HEK293 (cell line): ENCODE data around the gene MDM2.

Experiments used
- CTCF ChIA-PET: fragments of 350-600 bp; formaldehyde crosslinking; extraction: SDS; loops from one replicate; lab custom pipeline; 2021; ENCODE audit warnings: antibody characterized with exemption; lab: Yijun Ruan, JAX
- POLR2A ChIA-PET: fragments of 300-600 bp; formaldehyde crosslinking; extraction: SDS; loops from one replicate; lab custom pipeline; 2020; ENCODE audit warnings: antibody characterized with exemption, inconsistent platforms; lab: Yijun Ruan, JAX
- H3K27ac ChIP-seq: fragments of 200-500 bp; sonication (Bioruptor generic); 2 replicates; pipeline ENCODE4 v1.5.1; 2014; ENCODE audit warnings: low read depth, low read length, control low read depth, inconsistent platforms; ENCODE audit errors: extremely low read depth
- H3K36me3 ChIP-seq, 2 experiments: fragments of 200-500 bp in 1 of 2; sonication (Bioruptor generic) in 1 of 2; 1 replicate in 1 of 2; 2 replicates in 1 of 2; pipeline ENCODE4 v1.5.1; 2014 to 2017; ENCODE audit warnings: inconsistent platforms in 2 of 2, low read length in 2 of 2; ENCODE audit not compliant: control insufficient read depth in 2 of 2, insufficient read depth in 1 of 2
- H3K4me1 ChIP-seq: fragments of 200-500 bp; sonication (Bioruptor generic); 2 replicates; pipeline ENCODE4 v1.5.1; 2014; ENCODE audit warnings: mild to moderate bottlenecking, low read length, inconsistent platforms; ENCODE audit not compliant: control insufficient read depth, insufficient read depth
- H3K4me3 ChIP-seq: 2 replicates; pipeline ENCODE4 v1.5.1; 2011; ENCODE audit warnings: low read depth, mild to moderate bottlenecking, control low read depth, low read length, moderate library complexity
- H3K9me3 ChIP-seq: fragments of 200-500 bp; sonication (Bioruptor generic); 2 replicates; pipeline ENCODE4 v1.5.1; 2014; ENCODE audit warnings: low read depth, low read length, inconsistent platforms; ENCODE audit not compliant: control insufficient read depth, insufficient read depth
- GFI1B ChIP-seq: fragments of 450-650 bp; formaldehyde crosslinking; IDR thresholded peaks from 2 replicates; pipeline ENCODE4 v1.5.1; 2016; ENCODE audit warnings: missing biosample characterization, missing genetic modification characterization
- GLI4 ChIP-seq: fragments of 450-650 bp; formaldehyde crosslinking; IDR thresholded peaks from 2 replicates; pipeline ENCODE4 v1.5.1; 2016; ENCODE audit warnings: missing biosample characterization, missing genetic modification characterization
- HOXC10 ChIP-seq: sonication (generic); formaldehyde crosslinking; IDR thresholded peaks from 2 replicates; pipeline ENCODE4 v1.8.1; 2023; ENCODE audit warnings: mild to moderate bottlenecking, missing genetic modification reagents
- KLF10 ChIP-seq: fragments of 450-650 bp; IDR thresholded peaks from 2 replicates; pipeline ENCODE4 v1.5.1; 2018; ENCODE audit warnings: missing biosample characterization, mild to moderate bottlenecking, missing genetic modification characterization
- KLF16 ChIP-seq: fragments of 450-650 bp; formaldehyde crosslinking; IDR thresholded peaks from 2 replicates; pipeline ENCODE4 v1.5.1; 2017; ENCODE audit warnings: missing biosample characterization, missing genetic modification characterization
- KLF9 ChIP-seq: fragments of 450-650 bp; formaldehyde crosslinking; IDR thresholded peaks from 2 replicates; pipeline ENCODE4 v1.5.1; 2016; ENCODE audit warnings: missing biosample characterization, missing genetic modification characterization, low read depth
- OVOL3 ChIP-seq: fragments of 450-650 bp; formaldehyde crosslinking; IDR thresholded peaks from 2 replicates; pipeline ENCODE4 v1.5.1; 2016; ENCODE audit warnings: missing biosample characterization, missing genetic modification characterization
- SALL2 ChIP-seq: fragments of 450-650 bp; formaldehyde crosslinking; IDR thresholded peaks from 2 replicates; pipeline ENCODE4 v1.5.0; 2017; ENCODE audit warnings: missing biosample characterization, mild to moderate bottlenecking, missing genetic modification characterization, borderline replicate concordance
- SETDB1 ChIP-seq: IDR thresholded peaks from one replicate; pipeline ENCODE4 v1.6.1; 2017; ENCODE audit warnings: mild to moderate bottlenecking, low read length, moderate library complexity, mixed read lengths; ENCODE audit not compliant: insufficient read length
- SP7 ChIP-seq: fragments of 450-650 bp; formaldehyde crosslinking; IDR thresholded peaks from 2 replicates; pipeline ENCODE4 v1.5.1; 2016; ENCODE audit warnings: missing biosample characterization, missing genetic modification characterization
- ZBTB48 ChIP-seq: fragments of 450-650 bp; formaldehyde crosslinking; IDR thresholded peaks from 2 replicates; pipeline ENCODE4 v1.5.1; 2016; ENCODE audit warnings: missing biosample characterization, missing genetic modification characterization
- ZNF155 ChIP-seq: fragments of 450-650 bp; formaldehyde crosslinking; IDR thresholded peaks from 2 replicates; pipeline ENCODE4 v1.5.1; 2016; ENCODE audit warnings: missing biosample characterization, missing genetic modification characterization
- ZNF19 ChIP-seq: fragments of 450-650 bp; formaldehyde crosslinking; IDR thresholded peaks from 2 replicates; pipeline ENCODE4; 2016; ENCODE audit warnings: missing biosample characterization, missing genetic modification characterization, low read depth
- ZNF214 ChIP-seq: fragments of 450-650 bp; formaldehyde crosslinking; IDR thresholded peaks from 2 replicates; pipeline ENCODE4 v1.5.1; 2017; ENCODE audit warnings: missing biosample characterization, mild to moderate bottlenecking, missing genetic modification characterization, borderline replicate concordance
- ZNF266 ChIP-seq: fragments of 450-650 bp; formaldehyde crosslinking; IDR thresholded peaks from 2 replicates; pipeline ENCODE4 v1.5.1; 2016; ENCODE audit warnings: missing biosample characterization, missing genetic modification characterization, low read depth
- ZNF302 ChIP-seq: fragments of 450-650 bp; formaldehyde crosslinking; IDR thresholded peaks from 2 replicates; pipeline ENCODE4 v1.5.1; 2016; ENCODE audit warnings: missing biosample characterization, missing genetic modification characterization, low read depth
- ZNF366 ChIP-seq: fragments of 450-650 bp; formaldehyde crosslinking; conservative IDR thresholded peaks from 2 replicates; pipeline ENCODE4 v1.5.1; 2016; ENCODE audit warnings: missing biosample characterization, missing genetic modification characterization
- ZNF391 ChIP-seq: fragments of 450-650 bp; formaldehyde crosslinking; IDR thresholded peaks from 2 replicates; pipeline ENCODE4 v1.5.1; 2016; ENCODE audit warnings: low read depth, missing biosample characterization, missing genetic modification characterization, borderline replicate concordance
- ZNF433 ChIP-seq: fragments of 450-650 bp; formaldehyde crosslinking; IDR thresholded peaks from 2 replicates; pipeline ENCODE4 v1.5.1; 2016; ENCODE audit warnings: missing biosample characterization, missing genetic modification characterization, low read depth
- ZNF473 ChIP-seq: fragments of 450-650 bp; formaldehyde crosslinking; IDR thresholded peaks from 2 replicates; pipeline ENCODE4 v1.5.1; 2017; ENCODE audit warnings: missing biosample characterization, missing genetic modification characterization
- ZNF501 ChIP-seq: fragments of 450-650 bp; formaldehyde crosslinking; IDR thresholded peaks from 2 replicates; pipeline ENCODE4 v1.5.1; 2016; ENCODE audit warnings: missing biosample characterization, missing genetic modification characterization
- ZNF510 ChIP-seq: fragments of 450-650 bp; formaldehyde crosslinking; IDR thresholded peaks from 2 replicates; pipeline ENCODE4 v1.5.1; 2018; ENCODE audit warnings: mild to moderate bottlenecking, missing genetic modification characterization, missing biosample characterization; ENCODE audit not compliant: insufficient replicate concordance
- ZNF707 ChIP-seq: fragments of 450-650 bp; formaldehyde crosslinking; IDR thresholded peaks from 2 replicates; pipeline ENCODE4 v1.5.1; 2016; ENCODE audit warnings: missing biosample characterization, missing genetic modification characterization
- ZNF768 ChIP-seq: fragments of 450-650 bp; formaldehyde crosslinking; IDR thresholded peaks from 2 replicates; pipeline ENCODE4 v1.5.1; 2018; ENCODE audit warnings: missing biosample characterization, mild to moderate bottlenecking, missing genetic modification characterization
- TF ChIP-seq, protein P1 (sequence below): fragments of 450-650 bp; formaldehyde crosslinking; IDR thresholded peaks from 2 replicates; pipeline ENCODE4 v1.5.1; 2017; ENCODE audit warnings: missing biosample characterization, missing genetic modification characterization
- TF ChIP-seq, protein P2 (sequence below): fragments of 450-650 bp; formaldehyde crosslinking; IDR thresholded peaks from 2 replicates; pipeline ENCODE4 v1.5.1; 2016; ENCODE audit warnings: missing biosample characterization, missing genetic modification characterization
- TF ChIP-seq, protein P3 (sequence below): fragments of 450-650 bp; formaldehyde crosslinking; IDR thresholded peaks from 2 replicates; pipeline ENCODE4 v1.5.1; 2016; ENCODE audit warnings: missing biosample characterization, missing genetic modification characterization
- TF ChIP-seq, protein P4 (sequence below): IDR thresholded peaks from 2 replicates; pipeline ENCODE4 v1.6.1; 2011; ENCODE audit warnings: mild to moderate bottlenecking, low read depth, low read length, borderline replicate concordance

The MDM2 gene

DNA sequence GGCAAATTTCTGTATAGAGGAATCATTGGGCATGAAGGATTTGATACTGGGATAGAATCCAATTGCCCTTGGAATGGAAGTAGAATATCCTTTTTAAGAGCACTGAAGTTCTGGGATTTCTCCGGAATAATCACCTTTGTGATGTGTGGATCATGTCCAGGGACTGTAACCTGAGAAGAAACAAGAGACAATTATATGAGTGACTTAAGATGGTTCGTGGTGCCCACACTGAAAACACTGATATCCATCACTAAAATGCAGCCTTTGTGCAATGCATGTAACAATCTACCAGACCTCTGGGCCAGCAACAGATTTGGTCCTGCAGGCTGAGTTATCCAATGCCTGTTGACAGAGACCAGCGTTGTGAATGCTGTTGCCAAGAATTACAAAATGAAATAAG is 48.5 kb downstream of the MDM2 start:
- no peaks in the 10 kb centered on the region for H3K36me3 ChIP-seq
- H3K9me3 ChIP-seq, result no peaks in the 10 kb centered on the region
- no peak overlapping the region for H3K4me3 ChIP-seq
- POLR2A ChIA-PET, result no interaction called here
- CTCF ChIA-PET, result no interaction called here
- TF ChIP-seq SETDB1 (no peak), ZNF510 (tag by site-specific recombination) (no peak), ZNF366 (tag by site-specific recombination) (no peak), KLF16 (tag by site-specific recombination) (no peak), KLF9 (tag by site-specific recombination) (no peak), ZNF266 (tag by site-specific recombination) (no peak), HOXC10 (CRISPR knock-in tag) (no peak), ZNF155 (tag by site-specific recombination) (no peak), OVOL3 (tag by site-specific recombination) (no peak), ZNF433 (tag by site-specific recombination) (no peak), GLI4 (tag by site-specific recombination) (no peak), ZNF473 (tag by site-specific recombination) (no peak), KLF10 (tag by site-specific recombination) (no peak), SALL2 (no peak), ZNF768 (tag by site-specific recombination) (no peak), ZBTB48 (tag by site-specific recombination) (no peak)
- TF ChIP-seq, protein P1, sequence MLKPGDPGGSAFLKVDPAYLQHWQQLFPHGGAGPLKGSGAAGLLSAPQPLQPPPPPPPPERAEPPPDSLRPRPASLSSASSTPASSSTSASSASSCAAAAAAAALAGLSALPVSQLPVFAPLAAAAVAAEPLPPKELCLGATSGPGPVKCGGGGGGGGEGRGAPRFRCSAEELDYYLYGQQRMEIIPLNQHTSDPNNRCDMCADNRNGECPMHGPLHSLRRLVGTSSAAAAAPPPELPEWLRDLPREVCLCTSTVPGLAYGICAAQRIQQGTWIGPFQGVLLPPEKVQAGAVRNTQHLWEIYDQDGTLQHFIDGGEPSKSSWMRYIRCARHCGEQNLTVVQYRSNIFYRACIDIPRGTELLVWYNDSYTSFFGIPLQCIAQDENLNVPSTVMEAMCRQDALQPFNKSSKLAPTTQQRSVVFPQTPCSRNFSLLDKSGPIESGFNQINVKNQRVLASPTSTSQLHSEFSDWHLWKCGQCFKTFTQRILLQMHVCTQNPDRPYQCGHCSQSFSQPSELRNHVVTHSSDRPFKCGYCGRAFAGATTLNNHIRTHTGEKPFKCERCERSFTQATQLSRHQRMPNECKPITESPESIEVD (tag by site-specific recombination), result no peak
- TF ChIP-seq, protein P2, sequence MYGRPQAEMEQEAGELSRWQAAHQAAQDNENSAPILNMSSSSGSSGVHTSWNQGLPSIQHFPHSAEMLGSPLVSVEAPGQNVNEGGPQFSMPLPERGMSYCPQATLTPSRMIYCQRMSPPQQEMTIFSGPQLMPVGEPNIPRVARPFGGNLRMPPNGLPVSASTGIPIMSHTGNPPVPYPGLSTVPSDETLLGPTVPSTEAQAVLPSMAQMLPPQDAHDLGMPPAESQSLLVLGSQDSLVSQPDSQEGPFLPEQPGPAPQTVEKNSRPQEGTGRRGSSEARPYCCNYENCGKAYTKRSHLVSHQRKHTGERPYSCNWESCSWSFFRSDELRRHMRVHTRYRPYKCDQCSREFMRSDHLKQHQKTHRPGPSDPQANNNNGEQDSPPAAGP, result no peak
- TF ChIP-seq, protein P3, sequence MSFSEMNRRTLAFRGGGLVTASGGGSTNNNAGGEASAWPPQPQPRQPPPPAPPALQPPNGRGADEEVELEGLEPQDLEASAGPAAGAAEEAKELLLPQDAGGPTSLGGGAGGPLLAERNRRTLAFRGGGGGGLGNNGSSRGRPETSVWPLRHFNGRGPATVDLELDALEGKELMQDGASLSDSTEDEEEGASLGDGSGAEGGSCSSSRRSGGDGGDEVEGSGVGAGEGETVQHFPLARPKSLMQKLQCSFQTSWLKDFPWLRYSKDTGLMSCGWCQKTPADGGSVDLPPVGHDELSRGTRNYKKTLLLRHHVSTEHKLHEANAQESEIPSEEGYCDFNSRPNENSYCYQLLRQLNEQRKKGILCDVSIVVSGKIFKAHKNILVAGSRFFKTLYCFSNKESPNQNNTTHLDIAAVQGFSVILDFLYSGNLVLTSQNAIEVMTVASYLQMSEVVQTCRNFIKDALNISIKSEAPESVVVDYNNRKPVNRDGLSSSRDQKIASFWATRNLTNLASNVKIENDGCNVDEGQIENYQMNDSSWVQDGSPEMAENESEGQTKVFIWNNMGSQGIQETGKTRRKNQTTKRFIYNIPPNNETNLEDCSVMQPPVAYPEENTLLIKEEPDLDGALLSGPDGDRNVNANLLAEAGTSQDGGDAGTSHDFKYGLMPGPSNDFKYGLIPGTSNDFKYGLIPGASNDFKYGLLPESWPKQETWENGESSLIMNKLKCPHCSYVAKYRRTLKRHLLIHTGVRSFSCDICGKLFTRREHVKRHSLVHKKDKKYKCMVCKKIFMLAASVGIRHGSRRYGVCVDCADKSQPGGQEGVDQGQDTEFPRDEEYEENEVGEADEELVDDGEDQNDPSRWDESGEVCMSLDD (tag by site-specific recombination), result no peak
- no peak overlapping the region for H3K27ac ChIP-seq
- H3K4me1 ChIP-seq, result no peaks in the 10 kb centered on the region

DNA sequence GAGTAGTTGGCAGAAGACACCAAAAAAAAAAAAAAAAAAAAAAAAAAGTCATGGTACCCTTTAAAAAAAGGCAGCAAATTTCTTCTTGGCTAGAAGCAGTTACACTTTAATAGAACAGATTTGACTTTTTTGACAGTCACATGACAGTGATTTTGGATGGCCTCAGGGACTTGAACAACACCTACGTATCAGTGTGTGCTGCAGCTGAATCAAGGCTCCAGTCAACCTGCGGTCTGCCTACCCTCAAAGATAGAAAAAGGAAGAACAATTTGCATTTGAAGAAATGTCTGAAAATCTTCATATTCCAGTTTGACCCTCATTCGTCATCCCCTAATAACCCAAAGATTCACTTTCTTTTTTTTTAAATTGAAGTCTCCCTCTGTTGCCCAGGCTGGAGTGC is 53.9 kb downstream of the MDM2 start:
- Histone ChIP-seq H3K4me1 (0 out of 2 replicates have a peak, but pooled peaks cover 1% of the 10 kb centered on the region), H3K27ac (no peak overlapping the region), H3K4me3 (no peak overlapping the region), H3K9me3 (no peaks in the 10 kb centered on the region), H3K36me3 (no peaks in the 10 kb centered on the region)
- ChIA-PET CTCF (interaction anchor here (0.6 to 2.3 kb wide), 3 partner anchors 44 to 208 kb away, joined by 3 to 7 read pairs (median 3); no protein-coding TSS in a partner anchor), POLR2A (no interaction called here)
- no peak for TF ChIP-seq ZNF501 (tag by site-specific recombination)
- TF ChIP-seq SP7 (tag by site-specific recombination), result no peak
- no peak for TF ChIP-seq GFI1B (tag by site-specific recombination)
- TF ChIP-seq ZNF302 (tag by site-specific recombination), result no peak
- TF ChIP-seq, protein P2, result no peak
- TF ChIP-seq, protein P4, sequence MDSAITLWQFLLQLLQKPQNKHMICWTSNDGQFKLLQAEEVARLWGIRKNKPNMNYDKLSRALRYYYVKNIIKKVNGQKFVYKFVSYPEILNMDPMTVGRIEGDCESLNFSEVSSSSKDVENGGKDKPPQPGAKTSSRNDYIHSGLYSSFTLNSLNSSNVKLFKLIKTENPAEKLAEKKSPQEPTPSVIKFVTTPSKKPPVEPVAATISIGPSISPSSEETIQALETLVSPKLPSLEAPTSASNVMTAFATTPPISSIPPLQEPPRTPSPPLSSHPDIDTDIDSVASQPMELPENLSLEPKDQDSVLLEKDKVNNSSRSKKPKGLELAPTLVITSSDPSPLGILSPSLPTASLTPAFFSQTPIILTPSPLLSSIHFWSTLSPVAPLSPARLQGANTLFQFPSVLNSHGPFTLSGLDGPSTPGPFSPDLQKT, result no peak
- TF ChIP-seq GLI4 (tag by site-specific recombination), result no peak
- TF ChIP-seq ZNF214 (tag by site-specific recombination), result no peak
- no peak for TF ChIP-seq KLF10 (tag by site-specific recombination)
- no peak for TF ChIP-seq ZNF707
- TF ChIP-seq ZNF391, result no peak
- no peak for TF ChIP-seq ZNF19 (tag by site-specific recombination)
